GM19035 (cell line): ENCODE measurements around the gene FUT1.
A peak's percentile ranks its signal among the peaks of the same experiment; 100 is the strongest.

ENCODE experiments used
- ATAC-seq: cut with Tn5 transposase; IDR thresholded peaks from one replicate; pipeline ENCODE4 v1.9.1; 2021; ENCODE audit not compliant: unreplicated experiment

Gene FUT1

GRCh38 chr19:48741129-48741999 is 11.1 kb downstream of the FUT1 start:
- ATAC-seq, result no peak

GRCh38 chr19:48740164-48740972 is 12.1 kb downstream of the FUT1 start, which contains the start of gene RASIP1:
Gene RASIP1 (minus strand): TSS chr19:48740610. CDS start chr19:48740282, 328 bp downstream.
- no peak for ATAC-seq

- no peak for ATAC-seq
Measured at GRCh38 chr19:48739404-48740163, 12.9 kb downstream of the FUT1 start.

- ATAC-seq, result peak; percentile 85
Measured at GRCh38 chr19:48738557-48739403, 13.7 kb downstream of the FUT1 start.

- ATAC-seq, result no peak
Measured at GRCh38 chr19:48737360-48737998, 15.0 kb downstream of the FUT1 start.

GRCh38 chr19:48735031-48735615 is 17.3 kb downstream of the FUT1 start:
- ATAC-seq, result no peak

GRCh38 chr19:48734625-48735024 is 17.8 kb downstream of the FUT1 start:
- no peak for ATAC-seq

GRCh38 chr19:48731452-48731851 is 21.0 kb downstream of the FUT1 start:
- ATAC-seq, result no peak

- ATAC-seq, result no peak
Measured at GRCh38 chr19:48728911-48729664, 23.4 kb downstream of the FUT1 start.

- ATAC-seq, result no peak
Measured at GRCh38 chr19:48726556-48726955, 25.9 kb downstream of the FUT1 start.

- ATAC-seq, result no peak
Measured at GRCh38 chr19:48724796-48725753, 27.4 kb downstream of the FUT1 start.

- no peak for ATAC-seq
Measured at GRCh38 chr19:48722196-48722708, 30.2 kb downstream of the FUT1 start.

GRCh38 chr19:48720613-48721296 is 31.7 kb downstream of the FUT1 start:
- ATAC-seq, result peak; percentile 87

- peak; percentile 13 for ATAC-seq
Measured at GRCh38 chr19:48720251-48720612, 32.2 kb downstream of the FUT1 start.

GRCh38 chr19:48719263-48720171 is 32.9 kb downstream of the FUT1 start, which contains the start of gene MAMSTR:
Gene MAMSTR (minus strand): TSS chr19:48719725. CDS start chr19:48719031, 694 bp downstream.
- no peak for ATAC-seq
